K562 (cell line): Measurements from ENCODE around the gene TXN. TPM values are rescaled to one million over a fixed set of nuclear protein-coding genes. Genes with fewer than 3 reads are reported as not detected.

Experiments
- ATAC-seq: fragments of 200-7000 bp; cut with Tn5 transposase; 3 replicates; pipeline ENCODE4 v1.9.1; 2020; ENCODE audit warnings: moderate library complexity
- BruUV-seq: library from RNA; stranded (reverse); fragments of 400-500 nt; replicated peaks from 2 replicates; lab custom pipeline; 2021; lab: Mats Ljungman, UMichigan
- CTCF ChIA-PET: fragments of 300-600 bp; formaldehyde crosslinking; extraction: SDS; loops from one replicate; lab custom pipeline; 2021; ENCODE audit warnings: low intra/inter-chr PET ratio; lab: Yijun Ruan, JAX
- POLR2A ChIA-PET: fragments of 300-600, 350-650 bp; sonication (Branson Sonifier 250); formaldehyde crosslinking; extraction: SDS; loops from one replicate; lab custom pipeline; 2021; ENCODE audit warnings: antibody characterized with exemption, inconsistent platforms; lab: Yijun Ruan, JAX
- DNase-seq, 4 experiments: peaks; one replicate each; pipeline versions ENCODE4 v3.0.0 to v3.0.0-alpha.2; 2011 to 2018; ENCODE audit warnings: low spot score in 3 of 4, mixed read lengths in 3 of 4; ENCODE audit errors: extremely low read depth in 1 of 4
- FAIRE-seq: peaks from 2 replicates; lab custom pipeline; 2011; peaks lifted over from hg19 to GRCh38; lab: Jason Lieb, UNC
- H2AFZ ChIP-seq: 2 replicates; pipeline ENCODE4 v1.6.0; 2011; ENCODE audit warnings: low read depth, low read length, control low read depth, inconsistent platforms
- H3K27ac ChIP-seq: fragments of 200-600 bp; 3 replicates; pipeline ENCODE4 v1.8.0; 2011; ENCODE audit warnings: low read depth, mild to moderate bottlenecking, control low read depth, inconsistent platforms, low read length, moderate library complexity, mixed read lengths; ENCODE audit errors: extremely low read depth
- H3K27me3 ChIP-seq, 2 experiments: fragments of 300-600 bp in 1 of 2; 2 replicates in 1 of 2; 3 replicates in 1 of 2; pipeline versions ENCODE4 v1.6.0 to v1.8.0; 2011; ENCODE audit warnings: inconsistent platforms in 2 of 2, low read length in 2 of 2, mild to moderate bottlenecking in 1 of 2, mixed read lengths in 1 of 2, moderate library complexity in 1 of 2; ENCODE audit not compliant: control insufficient read depth in 2 of 2, insufficient read depth in 2 of 2
- H3K36me3 ChIP-seq: fragments of 300-600 bp; 3 replicates; pipeline ENCODE4 v1.8.0; 2011; ENCODE audit warnings: mild to moderate bottlenecking, low read length, inconsistent platforms; ENCODE audit not compliant: control insufficient read depth, insufficient read depth
- H3K4me1 ChIP-seq, 2 experiments: fragments of 200-600 bp in 1 of 2; replicated peaks in 1 of 2; 2 replicates in 1 of 2; 3 replicates in 1 of 2; pipeline versions ENCODE4 v1.5.1 to v1.8.0; 2011; ENCODE audit warnings: inconsistent platforms in 2 of 2, low read length in 2 of 2, mild to moderate bottlenecking in 1 of 2, mixed read lengths in 1 of 2, moderate library complexity in 1 of 2; ENCODE audit not compliant: control insufficient read depth in 2 of 2, insufficient read depth in 2 of 2
- H3K4me2 ChIP-seq: 2 replicates; pipeline ENCODE4 v1.6.1; 2011; ENCODE audit warnings: low read length, control low read depth, inconsistent platforms, mixed read lengths; ENCODE audit not compliant: insufficient read depth
- H3K4me3 ChIP-seq: fragments of 200-600 bp; sonication (generic), shearing (Covaris generic); 2 replicates; pipeline ENCODE4 v1.5.1; 2016; ENCODE audit warnings: control low read depth, inconsistent platforms
- H3K79me2 ChIP-seq: fragments of 200-600 bp; 3 replicates; pipeline ENCODE4 v1.8.0; 2011; ENCODE audit warnings: low read length, inconsistent platforms; ENCODE audit not compliant: control insufficient read depth, insufficient read depth
- H3K9ac ChIP-seq, 2 experiments: 2 replicates each; pipeline versions ENCODE4 v1.6.0 to v1.6.1; 2011; ENCODE audit warnings: low read depth in 2 of 2, low read length in 2 of 2, control low read depth in 1 of 2, inconsistent platforms in 1 of 2, mild to moderate bottlenecking in 1 of 2, mixed read lengths in 1 of 2; ENCODE audit not compliant: insufficient read depth in 1 of 2
- H3K9me1 ChIP-seq: one replicate; pipeline ENCODE4 v1.6.0; 2011; ENCODE audit warnings: inconsistent platforms, mild to moderate bottlenecking, low read length, moderate library complexity; ENCODE audit not compliant: control insufficient read depth, insufficient read depth
- H3K9me3 ChIP-seq: replicated peaks from 2 replicates; pipeline ENCODE4 v1.5.1; 2011; ENCODE audit warnings: low read depth, low read length, inconsistent platforms; ENCODE audit not compliant: control insufficient read depth, insufficient read depth
- H4K20me1 ChIP-seq: replicated peaks from 2 replicates; pipeline ENCODE4 v1.6.1; 2011; ENCODE audit warnings: low read length, inconsistent platforms, mixed read lengths; ENCODE audit not compliant: control insufficient read depth, insufficient read depth
- DDX20 ChIP-seq: fragments of 450-650 bp; IDR thresholded peaks from 2 replicates; pipeline ENCODE4 v1.6.1; 2016; ENCODE audit warnings: missing genetic modification characterization, low read depth, mild to moderate bottlenecking, missing compliant biosample characterization, moderate library complexity
- GABPA ChIP-seq: fragments of 200-800 bp; sonication (Bioruptor generic); conservative IDR thresholded peaks from 2 replicates; pipeline ENCODE4 v1.6.1; 2016; ENCODE audit warnings: low read depth, missing genetic modification characterization, missing compliant biosample characterization
- HLTF ChIP-seq: fragments of 450-650 bp; IDR thresholded peaks from 2 replicates; pipeline ENCODE4 v1.6.1; 2016
- KDM4B ChIP-seq, 2 experiments: fragments of 450-650 bp in 1 of 2; sonication (generic) in 1 of 2; IDR thresholded peaks; 2 replicates each; pipeline ENCODE4 v1.6.1; 2016 to 2017; ENCODE audit warnings: borderline replicate concordance in 2 of 2, antibody characterized with exemption in 1 of 2, low read depth in 1 of 2, mild to moderate bottlenecking in 1 of 2
- MYNN ChIP-seq, 2 experiments: sonication (generic); formaldehyde crosslinking in 1 of 2; IDR thresholded peaks; 2 replicates each; pipeline versions ENCODE4 v1.5.0 to v1.6.1; 2016 to 2020; ENCODE audit warnings: antibody characterized with exemption in 1 of 2, missing genetic modification reagents in 1 of 2
- PATZ1 ChIP-seq: fragments of 250-450 bp; sonication (Bioruptor Pico); IDR thresholded peaks from 2 replicates; pipeline ENCODE4 v1.5.0; 2020; ENCODE audit warnings: mild to moderate bottlenecking, borderline replicate concordance
- PHF21A ChIP-seq: fragments of 450-650 bp; IDR thresholded peaks from 2 replicates; pipeline ENCODE4 v1.6.1; 2017; ENCODE audit warnings: low read depth, borderline replicate concordance
- PRDM10 ChIP-seq: fragments of 450-650 bp; IDR thresholded peaks from 2 replicates; pipeline ENCODE4 v1.6.1; 2018; ENCODE audit not compliant: partially characterized antibody
- RBFOX2 ChIP-seq: fragments of 200-400 bp; formaldehyde crosslinking; IDR thresholded peaks from 2 replicates; pipeline ENCODE4 v1.6.1; 2017; ENCODE audit warnings: low read depth, mild to moderate bottlenecking, low read length, moderate library complexity
- SMARCB1 ChIP-seq: IDR thresholded peaks from 2 replicates; pipeline ENCODE4 v1.6.1; 2011; ENCODE audit warnings: improper control_type of control experiment, low read depth; ENCODE audit not compliant: insufficient read length
- ZNF174 ChIP-seq: fragments of 250-450 bp; sonication (Bioruptor Pico); IDR thresholded peaks from 2 replicates; pipeline ENCODE4 v1.4.0; 2020; ENCODE audit warnings: mild to moderate bottlenecking
- WGBS: fragments of 100-300 bp; shearing (Covaris generic); methylation state at CpG from one replicate; pipeline ENCODE4 v1.1.6; 2016; ENCODE audit warnings: low coverage, mixed read lengths; ENCODE audit not compliant: insufficient coverage; ENCODE audit errors: missing lambda C conversion rate; 5-methylcytosine and 5-hydroxymethylcytosine counted together
- in situ Hi-C: fragments of 300-500 bp; cut with MboI; formaldehyde crosslinking; loops from 4 replicates; pipeline ENCODE4 v1.15.0; 2018; ENCODE audit warnings: inconsistent platforms, mixed read lengths
- intact Hi-C: fragments of 100-400 bp; cut with micrococcal nuclease; formaldehyde crosslinking; loops from 2 replicates; pipeline ENCODE4 v1.14.2; 2022
- polyA plus RNA-seq, 8 experiments: library from polyadenylated mRNA; depleted of rRNA in 4 of 8; stranded (reverse) in 5 of 8; unstranded in 3 of 8; fragments of >200 nt; fragmentation: Nextera tagmentation in 2 of 8; fragmentation: Illumina TruSeq in 1 of 8; extraction: Ambion mirVana in 2 of 8; extraction: Trizol in 1 of 8; gene quantifications; 2 replicates each; pipeline versions ENCODE4 v1.2.1 to v1.2.3, GENCODE V29; 2011 to 2014; ENCODE audit warnings: inconsistent platforms in 1 of 8, missing spikeins in 1 of 8
- total RNA-seq, 7 experiments: library from RNA; depleted of rRNA in 6 of 7; stranded (reverse); fragments of >200 nt in 6 of 7; fragmentation: Illumina TruSeq in 2 of 7; extraction: Trizol in 2 of 7; gene quantifications; 2 replicates each; pipeline versions ENCODE4 v1.2.1 to v1.2.3, GENCODE V29; 2011 to 2021; ENCODE audit warnings: low replicate concordance in 1 of 7

Gene TXN
- total and polyA plus RNA-seq, 9 of the 15 experiments (the other 6 are each of a cell fraction or from before 2014, with no cell fraction given) = 272 to 1,596 (median 514) TPM

GRCh38 chr9:110248361-110248760 is 7.9 kb downstream of the TXN start:
- 96% methylated on average over 2 of the region's 2 CpGs for WGBS
- ATAC-seq = no peak
- Histone ChIP-seq H2AFZ (no peak overlapping the region), H3K9me3 (no peaks in the 10 kb centered on the region), H3K9ac (no peak overlapping the region), H3K4me3 (no peak overlapping the region), H3K79me2 (peaks cover 63% of the 10 kb centered on the region)
- no peak for DNase-seq
- no peak for TF ChIP-seq RBFOX2
- no peak for TF ChIP-seq DDX20 (tag)
- no peak for TF ChIP-seq PHF21A
- TF ChIP-seq GABPA (tag) = no peak
- TF ChIP-seq ZNF174 (CRISPR knock-in tag) = no peak
- no peak for TF ChIP-seq KDM4B (IDR thresholded peaks at IDR 0.05; ENCODE audit: borderline replicate concordance in 2 of 2, low read depth in 1 of 2)
- no peak for TF ChIP-seq MYNN (IDR thresholded peaks at IDR 0.05)
- no peak for TF ChIP-seq MYNN (CRISPR knock-in tag; IDR thresholded peaks at IDR 0.05)
- no peak for TF ChIP-seq PRDM10
- TF ChIP-seq PATZ1 (CRISPR knock-in tag) = no peak
- TF ChIP-seq HLTF = no peak
- TF ChIP-seq SMARCB1 = no peak
- TF ChIP-seq, all 486 proteins: peak for 0
- H4K20me1 ChIP-seq = peaks cover 30% of the 10 kb centered on the region
- CTCF ChIA-PET = no interaction called here
- BruUV-seq = no TSS peak
- H3K4me1 ChIP-seq = peaks cover 0 to 4% of the 10 kb centered on the region in 2 experiments; a peak in 2 of 5 replicates
- no peak for FAIRE-seq
- POLR2A ChIA-PET = interaction anchor here (1.2 kb wide), 1 partner anchor 8 kb away, joined by 3 read pairs; the partner anchor contains the start of gene TXN
- H3K36me3 ChIP-seq = peaks cover 81% of the 10 kb centered on the region
- H3K9me1 ChIP-seq = peaks cover 5% of the 10 kb centered on the region
- no peak overlapping the region for H3K4me2 ChIP-seq
- in situ Hi-C loops = no loop called here
- H3K27ac ChIP-seq = no peak overlapping the region
- H3K27me3 ChIP-seq = no peaks in the 10 kb centered on the region
- intact Hi-C loops = no loop called here
